K562 (cell line): ENCODE results near the gene CCDC159. TPM values are rescaled to one million over a fixed set of nuclear protein-coding genes. Genes with fewer than 3 reads are reported as not detected.

Experiments
- FOS ChIP-seq: IDR thresholded peaks from 3 replicates; pipeline ENCODE4 v1.6.1; 2011; ENCODE audit not compliant: insufficient read length; ENCODE audit errors: extremely low read depth
- MYNN ChIP-seq, 2 experiments: sonication (generic); formaldehyde crosslinking in 1 of 2; IDR thresholded peaks; 2 replicates each; pipeline versions ENCODE4 v1.5.0 to v1.6.1; 2016 to 2020; ENCODE audit warnings: antibody characterized with exemption in 1 of 2, missing genetic modification reagents in 1 of 2
- RBM22 ChIP-seq: fragments of 200-400 bp; formaldehyde crosslinking; IDR thresholded peaks from 2 replicates; pipeline ENCODE4 v1.6.1; 2018; ENCODE audit warnings: low read length, low read depth; ENCODE audit not compliant: poor library complexity, severe bottlenecking
- ZNF318 ChIP-seq, 2 experiments: fragments of 450-650 bp; IDR thresholded peaks; 2 replicates each; pipeline ENCODE4 v1.6.1; 2016; ENCODE audit warnings: mild to moderate bottlenecking in 2 of 2, borderline replicate concordance in 1 of 2, low read depth in 1 of 2, moderate library complexity in 1 of 2
- polyA plus RNA-seq, 8 experiments: library from polyadenylated mRNA; depleted of rRNA in 4 of 8; stranded (reverse) in 5 of 8; unstranded in 3 of 8; fragments of >200 nt; fragmentation: Nextera tagmentation in 2 of 8; fragmentation: Illumina TruSeq in 1 of 8; extraction: Ambion mirVana in 2 of 8; extraction: Trizol in 1 of 8; gene quantifications; 2 replicates each; pipeline versions ENCODE4 v1.2.1 to v1.2.3, GENCODE V29; 2011 to 2014; ENCODE audit warnings: inconsistent platforms in 1 of 8, missing spikeins in 1 of 8
- total RNA-seq, 7 experiments: library from RNA; depleted of rRNA in 6 of 7; stranded (reverse); fragments of >200 nt in 6 of 7; fragmentation: Illumina TruSeq in 2 of 7; extraction: Trizol in 2 of 7; gene quantifications; 2 replicates each; pipeline versions ENCODE4 v1.2.1 to v1.2.3, GENCODE V29; 2011 to 2021; ENCODE audit warnings: low replicate concordance in 1 of 7
- TF ChIP-seq, protein P1 (sequence below): fragments of 450-650 bp; IDR thresholded peaks from one replicate; pipeline ENCODE4 v1.6.1; 2018; ENCODE audit warnings: mild to moderate bottlenecking, moderate library complexity; ENCODE audit not compliant: partially characterized antibody

CCDC159 gene
- total and polyA plus RNA-seq, 9 of the 15 experiments (the other 6 are each of a cell fraction or from before 2014, with no cell fraction given) = 0.68 to 10.1 (median 4.7) TPM

GRCh38 chr19:11373166-11373884 is 27.0 kb downstream of the CCDC159 start (continued):
- TF ChIP-seq, protein P1, sequence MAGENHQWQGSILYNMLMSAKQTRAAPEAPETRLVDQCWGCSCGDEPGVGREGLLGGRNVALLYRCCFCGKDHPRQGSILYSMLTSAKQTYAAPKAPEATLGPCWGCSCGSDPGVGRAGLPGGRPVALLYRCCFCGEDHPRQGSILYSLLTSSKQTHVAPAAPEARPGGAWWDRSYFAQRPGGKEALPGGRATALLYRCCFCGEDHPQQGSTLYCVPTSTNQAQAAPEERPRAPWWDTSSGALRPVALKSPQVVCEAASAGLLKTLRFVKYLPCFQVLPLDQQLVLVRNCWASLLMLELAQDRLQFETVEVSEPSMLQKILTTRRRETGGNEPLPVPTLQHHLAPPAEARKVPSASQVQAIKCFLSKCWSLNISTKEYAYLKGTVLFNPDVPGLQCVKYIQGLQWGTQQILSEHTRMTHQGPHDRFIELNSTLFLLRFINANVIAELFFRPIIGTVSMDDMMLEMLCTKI = no peak
- TF ChIP-seq RBM22 (peak; percentile 54), FOS (no peak), MYNN (IDR thresholded peaks at IDR 0.05) (peak; percentile 97), MYNN (CRISPR knock-in tag; IDR thresholded peaks at IDR 0.05) (no peak), ZNF318 (IDR thresholded peaks at IDR 0.05; ENCODE audit: borderline replicate concordance in 1 of 2, low read depth in 1 of 2) (no peak)
